Left hindlimb (tissue), 1 donor: Measurements from ENCODE around the gene MUC2.
"Not testable (repeated sequence)": the region's sequence is repeated elsewhere in the genome, so short reads cannot be mapped to it uniquely, and the experiment has no call there.

Source experiments
- DNase-seq: peaks from one replicate; pipeline ENCODE4 v3.0.0-alpha.2; 2018

MUC2 gene

DNA sequence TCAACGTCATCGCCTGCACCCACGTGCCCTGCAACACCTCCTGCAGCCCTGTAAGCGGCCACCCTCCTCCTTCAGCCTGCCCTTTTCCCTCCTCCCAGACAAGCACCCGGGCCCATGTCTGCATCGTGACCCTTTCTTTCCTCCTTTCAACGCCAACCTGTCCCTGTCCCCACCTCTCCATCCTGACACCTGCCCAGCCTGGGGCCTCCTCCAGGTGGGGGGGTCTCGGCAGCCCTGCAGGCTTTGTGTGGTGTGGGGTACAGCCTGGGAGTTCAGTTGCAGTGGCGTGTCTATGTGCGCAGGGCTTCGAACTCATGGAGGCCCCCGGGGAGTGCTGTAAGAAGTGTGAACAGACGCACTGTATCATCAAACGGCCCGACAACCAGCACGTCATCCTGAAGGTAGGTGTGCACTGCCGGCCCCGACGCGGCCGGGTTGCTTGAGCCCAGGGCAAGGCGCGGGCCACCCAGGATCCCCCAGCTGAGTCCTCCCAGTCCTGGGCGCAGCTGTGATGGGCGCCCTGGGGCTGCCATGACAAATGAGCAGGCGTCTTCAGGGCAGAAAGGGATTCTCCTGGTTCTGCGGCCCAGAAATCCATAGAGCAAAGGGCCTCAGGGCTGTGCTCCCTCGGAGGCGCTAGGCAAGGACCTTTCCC, 33.7 kb downstream of the MUC2 start:
- DNase-seq, result no peak

- no peak for DNase-seq
These were observed 34.6 kb downstream of the MUC2 start for GRCh38 chr11:1109101-1109917.

DNA sequence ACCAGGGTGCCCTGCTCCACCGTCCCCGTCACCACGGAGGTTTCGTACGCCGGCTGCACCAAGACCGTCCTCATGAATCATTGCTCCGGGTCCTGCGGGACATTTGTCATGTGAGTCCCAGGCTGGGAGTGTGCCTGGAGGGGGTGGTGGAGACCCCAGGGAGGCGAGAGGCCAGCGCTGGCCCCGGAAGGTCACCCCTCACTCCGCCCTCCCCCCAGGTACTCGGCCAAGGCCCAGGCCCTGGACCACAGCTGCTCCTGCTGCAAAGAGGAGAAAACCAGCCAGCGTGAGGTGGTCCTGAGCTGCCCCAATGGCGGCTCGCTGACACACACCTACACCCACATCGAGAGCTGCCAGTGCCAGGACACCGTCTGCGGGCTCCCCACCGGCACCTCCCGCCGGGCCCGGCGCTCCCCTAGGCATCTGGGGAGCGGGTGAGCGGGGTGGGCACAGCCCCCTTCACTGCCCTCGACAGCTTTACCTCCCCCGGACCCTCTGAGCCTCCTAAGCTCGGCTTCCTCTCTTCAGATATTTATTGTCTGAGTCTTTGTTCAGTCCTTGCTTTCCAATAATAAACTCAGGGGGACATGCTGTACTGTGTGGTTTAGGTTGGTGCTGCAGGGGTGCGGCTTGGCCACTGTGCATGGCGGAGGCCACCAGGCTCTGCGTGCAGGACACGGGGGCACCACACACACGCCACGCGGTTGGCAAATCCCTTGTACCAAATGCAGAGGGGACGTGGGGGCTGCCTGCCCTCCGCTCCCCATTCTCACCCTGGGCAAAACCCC, 35.4 kb downstream of the MUC2 start:
- DNase-seq, result no peak

- DNase-seq, result peak; percentile 18
These were observed 37.0 kb downstream of the MUC2 start for GRCh38 chr11:1111545-1112212.

- peak; percentile 3 for DNase-seq
These were observed 37.9 kb downstream of the MUC2 start for GRCh38 chr11:1112351-1113191.

DNA sequence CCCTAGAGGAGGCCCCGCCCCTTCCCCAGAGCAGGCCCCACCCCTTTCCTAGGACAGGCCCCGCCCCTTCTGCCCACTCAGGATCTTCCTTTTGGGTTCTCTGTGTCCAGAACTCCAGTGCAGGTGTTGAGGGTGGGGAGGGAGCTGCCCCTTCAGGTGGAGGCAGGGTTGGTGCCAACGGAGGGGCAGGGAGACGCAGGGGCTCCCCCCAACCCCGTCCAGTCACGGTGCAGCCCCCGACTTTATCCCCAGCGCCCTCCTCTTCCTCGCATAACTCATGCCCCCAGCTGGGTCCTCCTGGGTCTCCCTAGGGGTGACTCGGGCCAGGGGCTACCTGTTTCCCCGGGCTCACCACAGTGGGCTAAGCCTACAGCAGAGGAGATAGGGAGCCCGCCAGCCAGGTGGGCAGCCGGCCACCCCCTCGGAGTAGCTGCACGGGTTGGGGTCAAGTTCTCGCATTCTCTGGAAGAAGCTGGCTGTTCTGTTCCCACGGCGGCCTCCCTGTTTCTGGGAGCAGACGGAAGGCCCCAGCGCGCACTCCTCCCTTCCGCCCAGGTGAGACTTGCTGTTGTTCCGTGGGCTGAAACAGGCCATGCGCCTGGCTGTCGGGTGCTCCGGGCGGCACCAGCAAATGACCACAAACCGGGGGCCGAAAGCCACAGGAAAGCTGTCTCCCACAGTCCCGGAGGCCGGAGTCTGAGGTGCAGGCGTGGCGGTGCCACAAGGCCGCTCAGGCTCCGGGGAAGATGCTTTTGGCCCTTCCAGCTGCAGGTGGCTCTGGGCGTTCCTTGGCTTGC, 38.9 kb downstream of the MUC2 start:
- peak; percentile 20 for DNase-seq

DNA sequence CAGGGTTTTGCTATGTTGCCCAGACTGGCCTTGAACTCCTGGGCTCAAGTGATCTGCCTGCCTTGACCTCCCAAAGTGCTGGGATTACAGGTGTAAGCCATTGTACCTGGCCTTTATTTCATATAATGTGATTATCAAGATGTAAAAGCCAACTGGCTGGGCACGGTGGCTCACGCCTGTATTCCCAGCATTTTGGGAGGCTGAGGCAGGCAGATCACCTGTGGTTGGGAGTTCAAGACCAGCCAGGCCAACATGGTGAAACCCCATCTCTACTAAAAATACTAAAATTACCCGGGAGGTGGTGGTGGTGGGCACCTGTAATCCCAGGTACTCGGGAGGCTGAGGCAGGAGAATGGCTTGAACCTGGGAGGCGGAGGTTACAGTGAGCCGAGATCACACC, 40.6 kb downstream of the MUC2 start:
- DNase-seq, result not testable (repeated sequence)

GRCh38 chr11:1116104-1116503, 41.4 kb downstream of the MUC2 start:
- DNase-seq, result no peak

GRCh38 chr11:1116666-1117390, 42.2 kb downstream of the MUC2 start:
- no peak for DNase-seq

GRCh38 chr11:1117992-1118391, 43.3 kb downstream of the MUC2 start:
- DNase-seq, result no peak

DNA sequence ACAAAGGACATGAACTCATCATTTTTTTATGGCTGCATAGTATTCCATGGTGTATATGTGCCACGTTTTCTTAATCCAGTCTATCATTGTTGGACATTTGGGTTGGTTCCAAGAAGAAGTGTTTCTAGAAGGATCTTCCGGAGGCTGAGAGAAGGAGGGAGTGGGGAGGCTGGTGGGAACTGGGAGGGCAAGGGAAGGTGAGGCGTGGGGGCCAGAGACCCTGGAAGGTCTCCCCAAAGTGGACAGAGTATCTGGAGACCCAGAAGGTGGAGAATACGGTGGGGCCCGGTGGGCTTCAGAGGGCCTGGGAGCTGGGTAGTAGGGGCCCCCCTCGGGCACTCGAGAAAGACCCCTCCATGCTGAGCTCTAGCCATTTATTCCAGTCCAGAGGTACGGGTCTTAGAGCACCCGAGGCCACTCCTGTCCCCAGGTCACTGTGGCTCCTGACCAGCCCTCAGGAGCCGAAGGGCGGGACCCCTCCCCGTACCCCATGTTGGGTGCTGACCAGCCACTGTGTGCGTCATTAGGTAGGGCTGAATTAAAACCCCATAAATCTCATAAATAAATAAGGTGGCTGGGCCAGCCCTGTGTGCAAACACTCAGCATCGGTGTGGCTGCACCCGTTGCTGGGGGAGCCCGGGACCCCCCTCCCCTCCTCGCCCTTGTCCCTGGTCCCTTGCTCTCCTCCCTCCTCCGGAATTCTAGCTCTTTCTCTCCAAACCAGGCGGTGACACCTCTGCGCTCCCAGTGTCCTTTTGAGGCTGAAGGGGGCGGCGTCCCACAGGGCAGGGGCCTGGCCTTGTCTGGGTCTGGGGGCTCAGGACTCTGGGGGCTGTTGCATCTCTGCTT, 44.3 kb downstream of the MUC2 start:
- DNase-seq, result no peak

GRCh38 chr11:1119604-1120146, 45.0 kb downstream of the MUC2 start:
- no peak for DNase-seq

GRCh38 chr11:1120532-1121330, 46.1 kb downstream of the MUC2 start:
- no peak for DNase-seq

DNA sequence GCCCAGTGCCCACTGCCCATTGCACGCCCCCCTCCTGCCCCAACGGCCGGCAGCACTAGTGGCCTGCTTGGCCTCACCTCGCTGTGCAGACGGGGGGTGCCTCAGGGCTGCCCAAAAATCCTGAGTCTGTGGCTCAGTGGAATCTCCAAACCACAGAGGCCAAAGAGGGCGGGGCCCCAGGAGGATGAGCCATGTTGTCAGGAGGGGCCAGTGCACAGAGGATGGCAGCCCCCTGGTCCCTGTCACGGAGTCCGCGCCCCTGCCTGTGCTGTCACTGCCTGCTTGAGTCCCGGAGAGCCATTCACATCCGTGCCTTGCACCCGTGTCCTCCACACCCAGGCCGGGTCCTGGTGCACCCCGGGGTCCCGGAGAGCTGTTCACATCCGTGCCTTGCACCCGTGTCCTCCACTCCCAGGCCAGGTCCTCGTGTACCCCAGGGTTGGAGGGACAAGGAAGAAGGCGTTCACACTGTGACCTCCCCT, 46.7 kb downstream of the MUC2 start:
- DNase-seq, result peak; percentile 31

DNA sequence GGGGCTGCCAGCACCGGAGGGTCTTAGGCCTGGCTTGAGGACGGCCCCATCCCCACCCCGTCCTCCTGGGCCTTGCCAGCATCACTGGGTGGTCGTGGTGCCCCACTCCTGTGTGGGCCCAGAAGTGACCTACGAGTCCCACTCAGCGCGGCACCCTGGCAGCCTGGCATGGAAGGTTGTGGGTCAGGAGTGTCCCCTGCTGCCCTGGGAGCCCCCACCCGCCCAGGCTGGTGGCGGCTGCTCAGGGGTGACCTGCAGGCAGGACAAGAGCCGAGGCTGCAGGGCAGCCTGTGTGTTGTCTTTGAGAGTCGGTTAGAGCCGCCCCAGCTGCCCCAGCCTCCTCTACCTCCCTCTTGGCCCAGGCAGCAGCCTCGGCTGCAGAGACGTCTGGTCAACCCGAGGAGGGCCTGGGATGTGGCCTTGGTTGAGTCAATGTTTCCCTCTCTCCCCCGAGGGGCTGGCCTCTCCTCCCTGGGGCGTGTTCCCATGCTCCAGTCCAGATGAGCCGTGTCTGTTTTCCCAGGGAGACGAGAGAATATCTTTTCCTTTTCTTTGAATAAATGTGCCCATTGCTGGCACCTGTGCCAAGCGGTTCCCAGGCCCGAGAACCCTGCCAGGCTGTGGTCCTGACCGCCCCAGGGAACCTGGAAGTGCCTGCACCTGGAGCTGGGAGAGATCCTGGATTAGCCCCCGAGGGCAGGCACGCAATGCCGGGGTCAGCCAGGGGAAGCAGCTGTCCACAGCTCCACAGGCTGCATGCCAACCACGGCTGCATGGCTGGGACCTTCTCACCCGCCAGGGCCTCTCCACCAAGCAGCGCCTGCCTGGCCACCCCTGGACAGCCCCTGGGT, 47.4 kb downstream of the MUC2 start:
- peak; percentile 24 for DNase-seq

DNA sequence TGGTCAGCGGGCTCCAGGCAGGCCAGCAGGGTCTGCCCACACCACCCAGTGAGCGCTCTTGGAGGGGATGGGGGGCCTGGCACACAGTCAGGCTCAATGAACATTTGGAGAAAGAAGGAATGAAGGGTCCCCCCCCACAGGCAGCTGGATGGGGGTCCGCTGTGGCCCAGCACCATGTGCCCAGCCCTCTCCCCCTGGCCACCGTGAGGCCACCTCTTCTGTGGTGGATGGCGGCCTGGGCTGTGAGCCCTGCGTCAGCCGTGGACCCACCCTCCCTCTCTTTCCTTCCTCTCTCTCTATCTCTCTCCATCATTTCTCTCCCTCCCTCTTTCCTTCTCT, 48.0 kb downstream of the MUC2 start:
- no peak for DNase-seq

GRCh38 chr11:1123970-1124369, 49.3 kb downstream of the MUC2 start:
- no peak for DNase-seq
